ENCODE data around the gene NEDD4L. TPM values are rescaled to one million over a fixed set of nuclear protein-coding genes. Genes with fewer than 3 reads are reported as not detected.

The NEDD4L gene
- total and polyA plus RNA-seq, 5 donors from 2014 or later = 4.4 to 19.6 (median 7.8) TPM

DNA sequence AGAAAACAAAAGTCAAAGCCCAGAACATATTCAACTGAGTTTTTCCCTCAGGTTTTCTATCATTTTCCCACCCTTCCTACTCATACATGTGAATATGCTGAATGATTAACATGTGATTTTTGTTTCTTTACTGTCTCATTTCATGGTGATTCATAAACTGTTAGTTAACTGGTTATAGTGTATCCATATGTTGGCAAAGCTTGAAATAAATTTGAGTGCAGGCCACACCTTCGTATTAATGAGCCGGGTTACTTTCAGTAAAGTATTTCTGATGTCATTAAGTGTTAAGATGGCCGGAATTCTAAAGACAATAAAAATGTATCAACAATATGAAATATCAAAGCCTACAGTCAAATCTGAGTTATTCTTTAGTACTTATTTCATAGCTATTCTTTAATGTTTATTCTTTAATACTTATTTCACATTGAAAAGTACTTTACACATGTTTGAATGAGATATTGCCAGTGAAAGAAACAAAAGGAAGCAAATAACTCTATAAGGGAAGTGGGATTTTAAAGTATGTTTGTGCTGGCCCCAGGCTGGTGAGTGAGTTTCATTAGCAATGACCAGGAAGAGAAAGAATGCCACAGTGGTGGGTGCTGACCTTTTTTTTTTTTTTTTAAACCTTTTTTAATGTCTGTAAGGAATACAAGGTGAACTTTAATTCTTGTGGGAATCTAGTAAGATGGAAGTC, 178.6 kb downstream of the NEDD4L start:
- no peak for DNase-seq
- ATAC-seq (ENCODE audit: low read depth in 2 of 2) = no peak
- Histone ChIP-seq H3K36me3 (ENCODE audit: control insufficient read depth, insufficient read depth, low read length) (no peaks in the 10 kb centered on the region), H3K4me3 (ENCODE audit: low read depth, low read length) (no peak overlapping the region), H3K27ac (ENCODE audit: insufficient read depth, low read length, poor library complexity, severe bottlenecking) (no peak overlapping the region), H3K9me3 (ENCODE audit: control insufficient read depth in 2 of 2, low read length in 2 of 2) (no peaks in the 10 kb centered on the region), H3K4me1 (ENCODE audit: control insufficient read depth, insufficient read depth, low read length, poor library complexity, severe bottlenecking) (peaks cover 6% of the 10 kb centered on the region), H3K27me3 (ENCODE audit: control insufficient read depth, insufficient read depth, low read length) (peaks cover 1% of the 10 kb centered on the region)
- H3K27ac Mint-ChIP-seq = peak overlapping the region in 1 of 3 donors; percentile 9
- H3K36me3 Mint-ChIP-seq = no peaks in the 10 kb centered on the region
- no peak overlapping the region for H3K4me3 Mint-ChIP-seq
- peaks cover 0 to 3% (median 0%) of the 10 kb centered on the region in 7 donors for H3K9me3 Mint-ChIP-seq
- peaks cover 14% of the 10 kb centered on the region for H3K27me3 Mint-ChIP-seq
- H3K4me1 Mint-ChIP-seq = peaks cover 0 to 9% (median 2%) of the 10 kb centered on the region in 4 donors

DNA sequence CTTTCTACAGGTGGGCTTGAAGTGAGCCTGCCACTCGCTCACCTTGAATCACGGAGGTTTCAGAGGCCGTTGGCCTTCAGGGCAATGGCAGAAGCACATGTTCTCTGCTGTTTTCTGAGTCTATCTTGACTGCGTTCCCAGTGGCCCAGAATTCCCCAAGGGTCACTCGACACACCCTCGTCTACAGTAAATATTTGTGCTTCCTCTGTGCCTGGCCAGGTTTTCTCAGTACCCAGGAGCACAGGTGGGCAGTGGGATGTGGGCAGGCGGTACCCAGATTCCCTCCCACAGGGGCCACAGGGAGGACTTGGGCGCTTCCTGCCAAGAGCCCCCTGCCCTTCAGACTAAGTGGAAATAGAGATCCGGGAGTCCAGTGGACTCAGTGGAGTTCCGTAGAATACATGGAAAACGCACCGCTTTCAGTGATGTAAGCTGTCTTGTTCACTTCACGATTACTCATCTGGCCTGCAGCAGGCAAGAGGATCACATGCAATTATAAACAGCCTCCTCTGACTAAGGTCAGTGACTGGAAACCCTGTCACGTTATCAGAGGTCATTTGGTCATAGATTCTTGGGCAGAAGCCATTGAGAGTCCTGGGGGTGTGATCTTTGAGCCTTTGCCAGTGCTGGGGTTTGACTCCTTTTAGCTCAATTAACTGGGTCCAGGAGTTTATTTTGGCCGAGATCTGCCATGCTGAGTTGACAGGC, 179.8 kb downstream of the NEDD4L start:
- Histone ChIP-seq H3K4me3 (ENCODE audit: low read depth, low read length) (no peak overlapping the region), H3K27me3 (ENCODE audit: control insufficient read depth, insufficient read depth, low read length) (peaks cover 1% of the 10 kb centered on the region), H3K9me3 (ENCODE audit: control insufficient read depth in 2 of 2, low read length in 2 of 2) (no peaks in the 10 kb centered on the region), H3K4me1 (ENCODE audit: control insufficient read depth, insufficient read depth, low read length, poor library complexity, severe bottlenecking) (peaks cover 6% of the 10 kb centered on the region), H3K27ac (ENCODE audit: insufficient read depth, low read length, poor library complexity, severe bottlenecking) (no peak overlapping the region), H3K36me3 (ENCODE audit: control insufficient read depth, insufficient read depth, low read length) (no peaks in the 10 kb centered on the region)
- peak overlapping the region in 1 of 4 donors; percentile 21 for H3K4me3 Mint-ChIP-seq
- no peak for DNase-seq
- no peaks in the 10 kb centered on the region for H3K36me3 Mint-ChIP-seq
- peak overlapping the region in 1 of 3 donors; percentile 30 for H3K27ac Mint-ChIP-seq
- H3K27me3 Mint-ChIP-seq = peaks cover 14% of the 10 kb centered on the region
- H3K4me1 Mint-ChIP-seq = peaks cover 0 to 9% (median 2%) of the 10 kb centered on the region in 4 donors
- H3K9me3 Mint-ChIP-seq = peaks cover 0 to 3% (median 0%) of the 10 kb centered on the region in 7 donors
- ATAC-seq (ENCODE audit: low read depth in 2 of 2) = no peak

DNA sequence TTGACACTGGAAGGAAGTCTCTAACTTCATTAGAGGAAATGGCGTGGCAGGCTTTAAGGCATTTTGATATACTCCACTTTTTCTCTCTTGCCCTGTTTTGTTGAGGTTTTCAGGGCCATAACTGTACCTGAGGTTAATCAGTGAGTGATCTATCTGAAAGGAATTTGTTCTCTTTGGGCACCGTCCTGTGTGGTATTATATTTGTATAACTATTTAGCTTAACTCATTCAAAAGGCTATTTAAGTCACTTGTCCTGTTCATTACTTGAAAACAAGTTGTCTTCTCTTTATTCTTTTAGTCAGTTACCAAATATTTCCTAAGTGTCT, 180.4 kb downstream of the NEDD4L start:
- no peak overlapping the region for H3K27ac ChIP-seq (ENCODE audit: insufficient read depth, low read length, poor library complexity, severe bottlenecking)
- DNase-seq = no peak
- H3K4me1 Mint-ChIP-seq = peaks cover 0 to 9% (median 2%) of the 10 kb centered on the region in 4 donors
- no peak for ATAC-seq (ENCODE audit: low read depth in 2 of 2)
- H3K27me3 Mint-ChIP-seq = peaks cover 14% of the 10 kb centered on the region
- no peak overlapping the region for H3K4me3 ChIP-seq (ENCODE audit: low read depth, low read length)
- H3K36me3 ChIP-seq (ENCODE audit: control insufficient read depth, insufficient read depth, low read length) = no peaks in the 10 kb centered on the region
- H3K36me3 Mint-ChIP-seq = no peaks in the 10 kb centered on the region
- peak overlapping the region in 1 of 4 donors; percentile 21 for H3K4me3 Mint-ChIP-seq
- H3K4me1 ChIP-seq (ENCODE audit: control insufficient read depth, insufficient read depth, low read length, poor library complexity, severe bottlenecking) = peaks cover 6% of the 10 kb centered on the region
- H3K27ac Mint-ChIP-seq = peak overlapping the region in 1 of 3 donors; percentile 30
- no peaks in the 10 kb centered on the region for H3K27me3 ChIP-seq (ENCODE audit: control insufficient read depth, insufficient read depth, low read length)
- peaks cover 0 to 3% (median 0%) of the 10 kb centered on the region in 7 donors for H3K9me3 Mint-ChIP-seq
- no peaks in the 10 kb centered on the region for H3K9me3 ChIP-seq (ENCODE audit: control insufficient read depth in 2 of 2, low read length in 2 of 2)

DNA sequence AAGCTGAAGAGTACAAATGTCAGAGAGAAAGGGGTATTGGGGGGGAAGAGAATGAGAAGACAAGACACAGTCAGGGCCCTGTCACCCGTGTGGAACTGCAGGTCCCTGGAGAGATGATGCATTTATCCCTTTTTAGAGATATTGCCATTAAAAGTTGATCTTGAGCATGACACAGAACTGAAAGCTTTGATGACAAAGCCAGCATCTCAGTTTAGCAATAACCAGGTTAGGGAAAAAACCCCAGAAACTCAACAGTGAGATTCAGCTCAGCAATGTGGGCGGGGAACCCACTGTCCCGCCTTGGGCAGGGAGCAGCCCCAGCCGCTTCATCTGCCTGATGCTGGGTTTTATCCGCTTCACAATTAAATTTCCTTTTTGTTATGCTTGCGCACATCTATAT, 181.1 kb downstream of the NEDD4L start:
- Histone ChIP-seq H3K4me1 (ENCODE audit: control insufficient read depth, insufficient read depth, low read length, poor library complexity, severe bottlenecking) (peaks cover 6% of the 10 kb centered on the region), H3K36me3 (ENCODE audit: control insufficient read depth, insufficient read depth, low read length) (no peaks in the 10 kb centered on the region), H3K4me3 (ENCODE audit: low read depth, low read length) (no peak overlapping the region), H3K27me3 (ENCODE audit: control insufficient read depth, insufficient read depth, low read length) (no peaks in the 10 kb centered on the region), H3K27ac (ENCODE audit: insufficient read depth, low read length, poor library complexity, severe bottlenecking) (no peak overlapping the region), H3K9me3 (ENCODE audit: control insufficient read depth in 2 of 2, low read length in 2 of 2) (no peaks in the 10 kb centered on the region)
- H3K4me1 Mint-ChIP-seq = peaks cover 0 to 9% (median 2%) of the 10 kb centered on the region in 4 donors
- DNase-seq (no peak), ATAC-seq (ENCODE audit: low read depth in 2 of 2) (no peak)
- peaks cover 14% of the 10 kb centered on the region for H3K27me3 Mint-ChIP-seq
- H3K9me3 Mint-ChIP-seq = peaks cover 0 to 3% (median 0%) of the 10 kb centered on the region in 7 donors
- no peak overlapping the region for H3K27ac Mint-ChIP-seq
- H3K4me3 Mint-ChIP-seq = no peak overlapping the region
- no peaks in the 10 kb centered on the region for H3K36me3 Mint-ChIP-seq

DNA sequence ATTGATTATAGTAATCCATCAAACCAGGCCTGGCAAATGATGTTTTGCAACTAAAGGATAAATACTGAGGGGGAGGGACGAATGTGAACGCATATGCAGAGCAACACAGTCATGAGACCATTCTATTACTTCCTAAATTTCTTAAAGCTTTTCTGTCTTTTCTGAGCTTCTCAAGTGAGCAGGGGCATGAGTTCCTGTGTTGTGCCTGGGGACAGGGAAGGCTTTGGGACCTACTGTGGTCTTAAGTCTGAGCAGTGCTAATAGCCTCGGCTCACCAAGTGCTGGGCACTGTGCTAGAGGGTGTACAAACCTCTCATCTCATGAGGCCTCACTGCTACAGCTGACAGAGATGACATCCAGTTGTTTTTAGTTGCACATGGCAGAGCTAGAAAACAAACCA, 182.4 kb downstream of the NEDD4L start:
- DNase-seq (no peak), ATAC-seq (ENCODE audit: low read depth in 2 of 2) (no peak)
- Histone ChIP-seq H3K27me3 (ENCODE audit: control insufficient read depth, insufficient read depth, low read length) (no peaks in the 10 kb centered on the region), H3K4me1 (ENCODE audit: control insufficient read depth, insufficient read depth, low read length, poor library complexity, severe bottlenecking) (peaks cover 6% of the 10 kb centered on the region), H3K4me3 (ENCODE audit: low read depth, low read length) (no peak overlapping the region), H3K9me3 (ENCODE audit: control insufficient read depth in 2 of 2, low read length in 2 of 2) (no peaks in the 10 kb centered on the region), H3K27ac (ENCODE audit: insufficient read depth, low read length, poor library complexity, severe bottlenecking) (no peak overlapping the region), H3K36me3 (ENCODE audit: control insufficient read depth, insufficient read depth, low read length) (no peaks in the 10 kb centered on the region)
- H3K36me3 Mint-ChIP-seq = no peaks in the 10 kb centered on the region
- peaks cover 0 to 3% (median 0%) of the 10 kb centered on the region in 7 donors for H3K9me3 Mint-ChIP-seq
- peaks cover 0 to 6% (median 2%) of the 10 kb centered on the region in 4 donors for H3K4me1 Mint-ChIP-seq
- no peak overlapping the region for H3K27ac Mint-ChIP-seq
- no peak overlapping the region for H3K4me3 Mint-ChIP-seq
- peaks cover 13% of the 10 kb centered on the region for H3K27me3 Mint-ChIP-seq

DNA sequence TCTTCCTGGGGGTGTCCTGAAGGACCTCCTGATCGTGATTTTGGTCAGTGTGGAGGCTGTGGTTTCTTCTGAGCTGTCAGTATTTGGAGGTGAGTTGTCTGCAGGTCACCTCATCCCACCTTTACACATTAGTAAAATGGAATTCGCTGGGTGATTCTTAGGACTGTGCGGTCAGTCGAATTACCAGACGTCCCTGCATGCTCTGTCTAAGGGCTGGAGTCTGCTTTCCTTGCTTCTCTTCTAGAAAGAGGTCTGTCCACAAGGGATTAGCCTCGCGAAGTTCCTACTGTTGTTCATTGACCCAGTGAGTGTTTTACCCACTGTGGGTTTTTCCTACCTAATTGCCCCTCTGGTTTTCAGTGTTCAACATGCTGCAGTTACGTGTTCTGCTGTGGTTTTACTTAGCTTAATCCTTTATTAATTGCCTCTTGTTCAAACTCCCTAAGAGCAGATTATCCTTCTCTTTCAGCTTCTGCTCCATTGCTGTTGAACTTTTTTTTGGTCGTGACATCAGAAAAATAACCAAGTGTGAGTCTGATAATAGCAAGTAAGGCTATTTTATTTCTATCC, 183.4 kb downstream of the NEDD4L start:
- H3K9me3 Mint-ChIP-seq = peaks cover 0 to 3% (median 0%) of the 10 kb centered on the region in 7 donors
- DNase-seq = no peak

DNA sequence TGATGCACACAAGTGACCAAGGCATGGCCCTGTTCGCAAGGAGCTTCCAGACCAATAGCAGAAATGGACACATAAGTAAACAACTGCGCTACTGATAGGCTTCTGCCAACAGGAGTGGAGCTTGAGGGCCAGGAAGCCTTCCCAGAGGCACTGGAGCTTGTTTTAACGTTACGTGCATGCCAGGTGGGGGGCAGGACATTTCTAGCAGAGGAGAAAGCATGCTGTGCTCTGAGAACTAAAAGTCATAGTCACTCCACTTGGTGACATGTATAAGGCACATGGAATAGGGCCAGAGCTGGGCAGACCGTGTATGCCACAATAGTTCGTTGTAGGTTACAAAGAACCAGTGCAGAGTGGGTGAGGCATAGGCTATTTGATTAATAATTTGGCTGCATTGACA, 184.2 kb downstream of the NEDD4L start:
- H3K36me3 Mint-ChIP-seq = no peaks in the 10 kb centered on the region
- H3K9me3 ChIP-seq (ENCODE audit: control insufficient read depth in 2 of 2, low read length in 2 of 2) = no peaks in the 10 kb centered on the region
- peaks cover 0 to 3% (median 0%) of the 10 kb centered on the region in 7 donors for H3K9me3 Mint-ChIP-seq
- H3K4me1 Mint-ChIP-seq = peaks cover 0 to 1% (median under 1%) of the 10 kb centered on the region in 4 donors
- H3K4me3 Mint-ChIP-seq = no peak overlapping the region
- no peak for DNase-seq
- peak overlapping the region in 1 of 3 donors; percentile 31 for H3K27ac Mint-ChIP-seq
- ATAC-seq (ENCODE audit: low read depth in 2 of 2) = no peak
- no peak overlapping the region for H3K27ac ChIP-seq (ENCODE audit: insufficient read depth, low read length, poor library complexity, severe bottlenecking)
- H3K36me3 ChIP-seq (ENCODE audit: control insufficient read depth, insufficient read depth, low read length) = no peaks in the 10 kb centered on the region
- H3K4me3 ChIP-seq (ENCODE audit: low read depth, low read length) = no peak overlapping the region
- peaks cover 15% of the 10 kb centered on the region for H3K27me3 Mint-ChIP-seq
- peaks cover 6% of the 10 kb centered on the region for H3K4me1 ChIP-seq (ENCODE audit: control insufficient read depth, insufficient read depth, low read length, poor library complexity, severe bottlenecking)
- H3K27me3 ChIP-seq (ENCODE audit: control insufficient read depth, insufficient read depth, low read length) = no peaks in the 10 kb centered on the region

More for the DNA sequence above, 183.4 kb downstream of the NEDD4L start:
- Histone ChIP-seq H3K4me3 (ENCODE audit: low read depth, low read length) (no peak overlapping the region), H3K4me1 (ENCODE audit: control insufficient read depth, insufficient read depth, low read length, poor library complexity, severe bottlenecking) (peaks cover 6% of the 10 kb centered on the region), H3K27me3 (ENCODE audit: control insufficient read depth, insufficient read depth, low read length) (no peaks in the 10 kb centered on the region), H3K9me3 (ENCODE audit: control insufficient read depth in 2 of 2, low read length in 2 of 2) (no peaks in the 10 kb centered on the region), H3K36me3 (ENCODE audit: control insufficient read depth, insufficient read depth, low read length) (no peaks in the 10 kb centered on the region), H3K27ac (ENCODE audit: insufficient read depth, low read length, poor library complexity, severe bottlenecking) (no peak overlapping the region)
- Mint-ChIP-seq H3K36me3 (no peaks in the 10 kb centered on the region), H3K27ac (no peak overlapping the region), H3K4me1 (peaks cover 0 to 4% (median 1%) of the 10 kb centered on the region in 4 donors), H3K4me3 (no peak overlapping the region), H3K27me3 (peaks cover 17% of the 10 kb centered on the region)
- no peak for ATAC-seq (ENCODE audit: low read depth in 2 of 2)

All from CD4-positive, CD25-positive, alpha-beta regulatory T cell (primary cell).